H9 (cell line): ENCODE results near the gene TRPC3. TPM values are rescaled to one million over a fixed set of nuclear protein-coding genes. Genes with fewer than 3 reads are reported as not detected.

Experiments
- DNase-seq: peaks from one replicate; pipeline ENCODE4 v3.0.0-alpha.2; 2017
- H2AFZ ChIP-seq: one replicate; pipeline ENCODE4 v1.6.1; 2013; ENCODE audit warnings: mild to moderate bottlenecking, low read length, control low read depth, moderate library complexity
- H2AK5ac ChIP-seq: 2 replicates; pipeline ENCODE4 v1.6.1; 2013; ENCODE audit warnings: low read length, control low read depth, mixed read lengths; ENCODE audit not compliant: insufficient read length
- H2BK120ac ChIP-seq: one replicate; pipeline ENCODE4 v1.6.1; 2013; ENCODE audit warnings: low read depth, mild to moderate bottlenecking, low read length, control low read depth, inconsistent platforms; ENCODE audit not compliant: poor library complexity, severe bottlenecking
- H2BK12ac ChIP-seq: 2 replicates; pipeline ENCODE4 v1.6.1; 2013; ENCODE audit warnings: low read length, control low read depth, mixed read lengths, low read depth; ENCODE audit not compliant: insufficient read length
- H2BK15ac ChIP-seq: 2 replicates; pipeline ENCODE4 v1.6.1; 2013; ENCODE audit warnings: low read depth, low read length, control low read depth
- H2BK20ac ChIP-seq: one replicate; pipeline ENCODE4 v1.6.1; 2013; ENCODE audit warnings: low read depth, mild to moderate bottlenecking, low read length, control low read depth, inconsistent platforms; ENCODE audit not compliant: poor library complexity, severe bottlenecking
- H2BK5ac ChIP-seq: 2 replicates; pipeline ENCODE4 v1.6.1; 2013; ENCODE audit warnings: low read length, control low read depth, mixed read lengths; ENCODE audit not compliant: insufficient read length
- H3K14ac ChIP-seq: 2 replicates; pipeline ENCODE4 v1.6.1; 2013; ENCODE audit warnings: low read length, control low read depth; ENCODE audit not compliant: insufficient read depth
- H3K18ac ChIP-seq: 2 replicates; pipeline ENCODE4 v1.6.1; 2013; ENCODE audit warnings: low read depth, mild to moderate bottlenecking, mixed read lengths, low read length, control low read depth; ENCODE audit not compliant: insufficient read length
- H3K23ac ChIP-seq: 2 replicates; pipeline ENCODE4 v1.6.1; 2013; ENCODE audit warnings: low read length, control low read depth, mixed read lengths, low read depth; ENCODE audit not compliant: insufficient read length
- H3K23me2 ChIP-seq: 2 replicates; pipeline ENCODE4 v1.6.1; 2013; ENCODE audit warnings: low read depth, mild to moderate bottlenecking, mixed read lengths, low read length, control low read depth; ENCODE audit not compliant: insufficient read length, poor library complexity, severe bottlenecking
- H3K27ac ChIP-seq: 2 replicates; pipeline ENCODE4 v1.5.1; 2013; ENCODE audit warnings: low read length, control low read depth, mixed read lengths, low read depth; ENCODE audit not compliant: insufficient read length
- H3K27me3 ChIP-seq: 2 replicates; pipeline ENCODE4 v1.6.1; 2013; ENCODE audit warnings: low read length, control low read depth, inconsistent platforms; ENCODE audit not compliant: insufficient read depth
- H3K4ac ChIP-seq: 2 replicates; pipeline ENCODE4 v1.6.1; 2013; ENCODE audit warnings: low read depth, mild to moderate bottlenecking, control low read depth, inconsistent platforms, low read length, moderate library complexity
- H3K4me1 ChIP-seq: 2 replicates; pipeline ENCODE4 v1.6.1; 2013; ENCODE audit warnings: low read length, control low read depth, inconsistent platforms; ENCODE audit not compliant: insufficient read depth
- H3K4me2 ChIP-seq: 2 replicates; pipeline ENCODE4 v1.6.1; 2013; ENCODE audit warnings: low read length, control low read depth, mixed read lengths; ENCODE audit not compliant: insufficient read length, insufficient read depth
- H3K56ac ChIP-seq: 2 replicates; pipeline ENCODE4 v1.6.1; 2013; ENCODE audit warnings: low read depth, mild to moderate bottlenecking, mixed read lengths, low read length, control low read depth; ENCODE audit not compliant: insufficient read length
- H3K79me1 ChIP-seq: 2 replicates; pipeline ENCODE4 v1.6.1; 2013; ENCODE audit warnings: low read depth, mild to moderate bottlenecking, moderate library complexity, low read length, control low read depth, inconsistent platforms; ENCODE audit not compliant: insufficient read depth, poor library complexity, severe bottlenecking
- H3K79me2 ChIP-seq: 2 replicates; pipeline ENCODE4 v1.6.1; 2013; ENCODE audit warnings: low read length, control low read depth, inconsistent platforms; ENCODE audit not compliant: insufficient read depth
- H3K9ac ChIP-seq: 2 replicates; pipeline ENCODE4 v1.6.1; 2013; ENCODE audit warnings: low read length, control low read depth, mixed read lengths; ENCODE audit not compliant: insufficient read length; ENCODE audit errors: extremely low read depth
- H3K9me3 ChIP-seq: one replicate; pipeline ENCODE4 v1.6.1; 2013; ENCODE audit warnings: low read depth, low read length, inconsistent platforms; ENCODE audit not compliant: control insufficient read depth
- H3T11ph ChIP-seq: one replicate; pipeline ENCODE4 v1.6.1; 2013; ENCODE audit warnings: mild to moderate bottlenecking, low read length, control low read depth, inconsistent platforms
- H4K20me1 ChIP-seq: one replicate; pipeline ENCODE4 v1.6.1; 2013; ENCODE audit not compliant: control insufficient read depth, insufficient read length, insufficient read depth
- H4K5ac ChIP-seq: 2 replicates; pipeline ENCODE4 v1.6.1; 2013; ENCODE audit warnings: low read depth, mild to moderate bottlenecking, mixed read lengths, low read length, control low read depth; ENCODE audit not compliant: insufficient read length
- H4K8ac ChIP-seq: replicated peaks from 2 replicates; pipeline ENCODE4 v1.6.1; 2013; ENCODE audit warnings: low read length, control low read depth, mixed read lengths, low read depth; ENCODE audit not compliant: insufficient read length
- H4K91ac ChIP-seq: 2 replicates; pipeline ENCODE4 v1.6.1; 2013; ENCODE audit warnings: low read depth, mild to moderate bottlenecking, moderate library complexity, mixed read lengths, low read length, control low read depth; ENCODE audit not compliant: insufficient read length
- H3K27ac Mint-ChIP-seq, 3 experiments: 2 replicates in 2 of 3; 3 replicates in 1 of 3; pipeline ENCODE4 v1.8.0; 2020 to 2021; ENCODE audit warnings: mixed read lengths in 3 of 3, mild to moderate bottlenecking in 1 of 3, moderate library complexity in 1 of 3
- H3K27me3 Mint-ChIP-seq: 2 replicates; pipeline ENCODE4 v1.8.0; 2021; ENCODE audit warnings: low read depth, mild to moderate bottlenecking, moderate library complexity, mixed read lengths
- H3K36me3 Mint-ChIP-seq, 3 experiments: 2 replicates in 2 of 3; 3 replicates in 1 of 3; pipeline ENCODE4 v1.8.0; 2020 to 2021; ENCODE audit warnings: low read depth in 3 of 3, mixed read lengths in 3 of 3; ENCODE audit not compliant: insufficient read depth in 1 of 3
- H3K4me1 Mint-ChIP-seq, 2 experiments: 2 replicates each; pipeline ENCODE4 v1.8.0; 2020; ENCODE audit warnings: mixed read lengths in 2 of 2
- H3K4me3 Mint-ChIP-seq, 2 experiments: 2 replicates in 1 of 2; 3 replicates in 1 of 2; pipeline ENCODE4 v1.8.0; 2020 to 2021; ENCODE audit warnings: mild to moderate bottlenecking in 2 of 2, mixed read lengths in 2 of 2, moderate library complexity in 1 of 2
- H3K9me3 Mint-ChIP-seq, 2 experiments: 2 replicates in 1 of 2; 3 replicates in 1 of 2; pipeline ENCODE4 v1.8.0; 2020; ENCODE audit warnings: mild to moderate bottlenecking in 2 of 2, mixed read lengths in 2 of 2, moderate library complexity in 1 of 2
- total RNA-seq: library from RNA; stranded (reverse); gene quantifications from 2 replicates; pipeline ENCODE4 v1.2.1, GENCODE V29; 2021
- TF ChIP-seq, protein P1 (sequence below): fragments of 200-600 bp; sonication (generic); conservative IDR thresholded peaks from 3 replicates; pipeline ENCODE4 v1.8.0; 2021; ENCODE audit warnings: antibody characterized with exemption, mild to moderate bottlenecking

Gene TRPC3
- total RNA-seq, 1 experiment from 2014 or later = 0.13 TPM

GRCh38 chr4:121879135-121879534, 72.7 kb downstream of the TRPC3 start:
- no peak overlapping the region for H2AFZ ChIP-seq
- TF ChIP-seq, protein P1, sequence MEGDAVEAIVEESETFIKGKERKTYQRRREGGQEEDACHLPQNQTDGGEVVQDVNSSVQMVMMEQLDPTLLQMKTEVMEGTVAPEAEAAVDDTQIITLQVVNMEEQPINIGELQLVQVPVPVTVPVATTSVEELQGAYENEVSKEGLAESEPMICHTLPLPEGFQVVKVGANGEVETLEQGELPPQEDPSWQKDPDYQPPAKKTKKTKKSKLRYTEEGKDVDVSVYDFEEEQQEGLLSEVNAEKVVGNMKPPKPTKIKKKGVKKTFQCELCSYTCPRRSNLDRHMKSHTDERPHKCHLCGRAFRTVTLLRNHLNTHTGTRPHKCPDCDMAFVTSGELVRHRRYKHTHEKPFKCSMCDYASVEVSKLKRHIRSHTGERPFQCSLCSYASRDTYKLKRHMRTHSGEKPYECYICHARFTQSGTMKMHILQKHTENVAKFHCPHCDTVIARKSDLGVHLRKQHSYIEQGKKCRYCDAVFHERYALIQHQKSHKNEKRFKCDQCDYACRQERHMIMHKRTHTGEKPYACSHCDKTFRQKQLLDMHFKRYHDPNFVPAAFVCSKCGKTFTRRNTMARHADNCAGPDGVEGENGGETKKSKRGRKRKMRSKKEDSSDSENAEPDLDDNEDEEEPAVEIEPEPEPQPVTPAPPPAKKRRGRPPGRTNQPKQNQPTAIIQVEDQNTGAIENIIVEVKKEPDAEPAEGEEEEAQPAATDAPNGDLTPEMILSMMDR = no peak
- H3K23ac ChIP-seq = no peak overlapping the region
- no peak overlapping the region for H3K4me2 ChIP-seq
- no peak overlapping the region for H2BK5ac ChIP-seq
- no peaks in the 10 kb centered on the region for H3K9me3 ChIP-seq
- no peak for DNase-seq
- no peaks in the 10 kb centered on the region for H4K20me1 ChIP-seq
- Mint-ChIP-seq H3K27ac (no peak overlapping the region), H3K4me3 (no peak overlapping the region), H3K9me3 (no peaks in the 10 kb centered on the region), H3K27me3 (peaks cover 2% of the 10 kb centered on the region; the same call in 1 of the 2 replicates), H3K36me3 (no peaks in the 10 kb centered on the region), H3K4me1 (peaks cover 0 to 2% of the 10 kb centered on the region in 2 experiments; a peak in 1 of 4 replicates)
- no peaks in the 10 kb centered on the region for H3K23me2 ChIP-seq
- H3K9ac ChIP-seq = no peak overlapping the region
- H3K14ac ChIP-seq = no peak overlapping the region
- no peaks in the 10 kb centered on the region for H3K4me1 ChIP-seq
- no peak overlapping the region for H3K27ac ChIP-seq
- H3K4ac ChIP-seq = no peak overlapping the region
- no peak overlapping the region for H4K5ac ChIP-seq
- H2BK20ac ChIP-seq = no peak overlapping the region
- no peak overlapping the region for H3K56ac ChIP-seq
- H3K27me3 ChIP-seq = no peaks in the 10 kb centered on the region
- H3K18ac ChIP-seq = no peak overlapping the region
- no peaks in the 10 kb centered on the region for H3K79me2 ChIP-seq
- H4K91ac ChIP-seq = no peak overlapping the region
- no peak overlapping the region for H2BK15ac ChIP-seq
- H3T11ph ChIP-seq = no peak overlapping the region
- H2BK12ac ChIP-seq = no peak overlapping the region
- H2AK5ac ChIP-seq = no peak overlapping the region
- no peak overlapping the region for H4K8ac ChIP-seq
- no peak overlapping the region for H2BK120ac ChIP-seq
- no peaks in the 10 kb centered on the region for H3K79me1 ChIP-seq
